Islet precursor cell (in vitro differentiated cells): ENCODE results near the gene GFOD1.
"Not testable (repeated sequence)": the region's sequence is repeated elsewhere in the genome, so short reads cannot be mapped to it uniquely, and the experiment has no call there.

Experiments
- DNase-seq: peaks from one replicate; pipeline ENCODE4 v3.0.0-alpha.2; 2018

Gene GFOD1

DNA sequence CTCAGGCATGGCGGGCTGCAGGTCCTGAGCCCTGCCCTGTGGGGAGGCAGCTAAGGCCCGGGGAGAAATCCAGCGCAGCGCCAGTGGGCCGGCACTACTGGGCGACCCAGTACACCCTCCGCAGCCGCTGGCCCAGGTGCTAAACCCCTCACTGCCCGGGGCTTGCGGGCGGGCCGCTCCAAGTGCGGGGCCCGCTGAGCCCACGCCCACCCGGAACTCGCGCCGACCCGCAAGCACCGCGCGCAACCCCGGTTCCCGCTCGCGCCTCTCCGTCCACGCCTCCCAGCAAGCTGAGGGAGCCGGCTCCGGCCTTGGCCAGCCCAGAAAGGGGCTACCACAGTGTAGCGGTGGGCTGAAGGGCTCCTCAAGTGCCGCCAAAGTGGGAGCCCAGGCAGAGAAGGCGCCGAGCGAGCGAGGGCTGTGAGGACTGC, 23.8 kb upstream of the GFOD1 start:
- not testable (repeated sequence) for DNase-seq

DNA sequence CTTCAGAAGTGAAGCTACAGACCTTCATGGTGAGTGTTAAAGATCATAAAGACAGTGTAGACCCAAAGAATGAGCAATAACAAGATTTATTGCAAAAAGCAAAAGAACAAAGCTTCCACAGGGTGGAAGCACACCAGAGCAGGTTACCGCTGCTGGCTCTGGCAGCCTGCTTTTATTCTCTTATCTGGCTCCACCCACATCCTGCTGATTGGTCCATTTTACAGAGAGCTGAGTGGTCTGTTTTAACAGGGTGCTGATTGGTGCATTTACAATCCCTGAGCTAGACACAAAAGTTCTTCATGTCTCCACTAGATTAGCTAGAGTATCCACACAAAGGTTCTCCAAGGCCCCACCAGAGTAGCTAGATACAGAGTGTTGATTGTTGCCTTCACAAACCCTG, 23.0 kb upstream of the GFOD1 start:
- not testable (repeated sequence) for DNase-seq

DNA sequence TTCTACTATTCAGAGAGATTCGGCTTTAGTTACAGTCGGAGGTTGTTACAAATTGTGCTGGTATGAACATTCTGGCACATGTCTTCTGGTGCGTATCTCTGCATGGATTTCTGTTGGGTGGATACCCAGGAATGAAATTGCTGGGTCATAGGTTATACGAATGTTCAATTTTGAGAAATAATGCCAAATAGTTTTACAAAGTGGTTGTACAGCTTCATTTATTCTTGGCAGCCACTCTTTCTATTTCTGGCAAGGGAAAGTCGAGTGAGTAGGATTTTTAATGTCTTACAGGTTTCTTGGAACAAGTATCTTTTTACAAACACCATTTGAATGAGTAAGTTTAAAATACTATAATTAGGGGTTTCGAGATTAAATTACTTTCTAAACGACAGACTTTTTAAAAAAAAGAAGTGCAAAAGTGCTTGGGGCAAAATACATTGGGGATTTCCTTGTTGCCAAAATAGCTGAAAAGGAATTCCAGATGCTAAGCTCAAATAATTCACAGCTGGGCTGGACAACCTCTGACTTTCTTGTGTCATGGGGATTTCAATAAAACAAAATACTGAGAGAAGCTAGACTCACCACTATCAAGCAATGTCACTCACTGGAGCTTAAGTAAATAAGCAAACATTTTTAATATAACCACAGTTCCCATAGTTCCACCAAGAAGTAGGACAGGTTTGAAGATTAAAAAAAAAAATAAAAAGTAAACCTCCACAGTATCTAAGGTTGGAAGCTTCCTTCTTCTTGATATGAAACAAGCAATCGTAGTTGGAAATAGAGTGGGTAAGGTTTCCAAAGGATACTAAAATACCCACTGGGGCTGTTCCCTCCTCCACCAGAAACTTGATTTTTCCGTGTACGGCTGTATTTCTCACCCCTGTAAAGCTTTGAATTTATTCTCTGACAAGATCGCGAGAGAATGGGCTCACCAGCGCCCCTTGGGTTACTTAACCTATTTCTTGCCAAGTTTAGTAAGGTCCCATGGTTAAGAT, 21.6 kb upstream of the GFOD1 start:
- DNase-seq: no peak

DNA sequence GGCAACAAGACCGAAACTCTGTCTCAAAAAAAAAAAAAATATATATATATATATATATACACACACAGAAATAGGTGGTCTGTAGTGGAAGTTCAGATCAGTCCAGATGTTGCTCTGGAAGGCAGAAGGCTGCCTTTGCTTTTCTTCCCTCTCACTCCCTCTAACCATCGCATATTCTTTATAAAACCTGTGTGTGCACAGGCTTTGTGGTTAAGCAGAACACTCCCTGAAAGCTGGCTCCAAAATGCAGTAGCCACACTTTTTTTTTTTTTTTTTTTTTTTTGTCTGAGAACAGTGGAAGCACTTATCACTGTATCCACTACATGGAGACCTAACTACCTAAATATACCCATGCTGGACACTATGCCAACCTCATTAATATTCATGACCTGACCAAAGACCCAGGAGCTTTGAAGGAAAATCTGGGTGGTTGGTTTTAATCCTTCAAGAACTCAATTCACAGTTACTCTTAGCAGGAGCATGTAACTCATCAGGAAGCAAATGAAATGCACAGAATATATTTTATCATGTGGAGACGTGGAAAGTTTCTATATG, 20.0 kb upstream of the GFOD1 start:
- no peak for DNase-seq

DNA sequence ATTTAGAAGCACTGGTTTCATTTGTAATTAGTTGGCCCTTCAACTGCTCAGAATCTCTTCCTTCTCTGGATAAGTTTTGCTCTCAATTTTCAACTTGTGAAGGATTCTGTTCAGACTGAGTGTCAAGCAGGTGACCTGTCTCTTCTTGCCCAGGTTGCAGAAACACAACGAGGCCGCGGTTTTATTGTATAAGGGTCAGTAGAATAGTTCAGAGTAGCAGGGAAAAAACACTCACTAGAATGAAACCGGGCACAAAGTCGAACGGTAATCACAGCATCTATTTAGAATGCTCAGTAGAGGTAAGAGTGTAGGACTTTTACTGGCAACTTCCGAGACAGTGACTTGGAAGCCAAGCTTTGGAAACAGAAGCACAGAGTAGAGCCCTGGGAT, 17.9 kb upstream of the GFOD1 start:
- DNase-seq: no peak

DNA sequence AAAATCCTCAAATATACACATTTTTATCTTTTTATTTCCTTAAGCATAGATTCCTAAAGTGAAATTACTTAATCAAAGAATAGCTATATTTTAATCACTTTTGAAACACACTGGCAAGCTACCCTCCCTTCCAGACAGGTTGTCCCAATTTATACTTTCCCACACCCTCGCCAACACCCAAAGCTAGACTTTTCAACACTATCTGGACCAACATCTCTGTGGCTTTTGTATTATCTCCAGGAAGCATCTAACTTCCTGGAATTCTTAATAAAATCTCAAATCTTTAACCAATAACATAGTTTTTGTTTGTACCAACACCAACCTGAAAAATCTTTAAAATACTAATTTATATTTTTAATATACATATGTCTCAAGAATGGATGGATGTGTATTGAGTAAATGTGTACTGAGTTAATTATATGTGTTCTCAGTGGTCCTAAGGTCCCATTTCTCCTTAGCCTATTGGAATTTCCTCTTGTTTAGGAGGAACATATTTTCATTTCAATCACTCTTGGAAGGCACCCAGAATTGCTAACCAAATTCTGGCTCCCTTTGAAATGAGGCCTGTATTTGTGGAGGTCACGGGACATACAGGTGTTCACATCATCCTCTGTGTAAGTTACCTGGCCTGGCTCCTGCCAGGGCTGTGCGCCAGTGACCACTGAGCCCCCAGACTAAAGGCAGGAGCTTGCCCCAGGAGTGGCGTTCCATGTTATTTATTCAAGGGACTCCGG, 17.4 kb upstream of the GFOD1 start:
- no peak for DNase-seq

DNA sequence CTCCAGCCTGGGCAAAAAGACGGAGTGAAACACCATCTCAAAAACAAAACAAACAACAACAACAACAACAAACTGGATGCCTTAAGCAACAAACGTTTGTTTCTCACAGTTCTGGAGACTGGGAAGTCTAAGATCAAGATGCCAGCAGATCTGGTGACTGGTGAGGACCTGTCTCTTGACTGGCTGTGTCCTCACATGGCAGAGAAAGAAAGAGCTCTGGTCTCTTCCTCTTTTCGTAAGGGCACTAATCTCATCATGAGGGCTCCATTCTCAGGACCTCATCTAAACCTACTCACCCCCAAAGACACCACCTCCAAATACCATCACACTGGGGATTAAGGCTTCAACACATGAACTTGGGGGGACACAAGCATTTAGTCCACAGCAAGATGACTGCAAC, 13.5 kb upstream of the GFOD1 start:
- DNase-seq: no peak

DNA sequence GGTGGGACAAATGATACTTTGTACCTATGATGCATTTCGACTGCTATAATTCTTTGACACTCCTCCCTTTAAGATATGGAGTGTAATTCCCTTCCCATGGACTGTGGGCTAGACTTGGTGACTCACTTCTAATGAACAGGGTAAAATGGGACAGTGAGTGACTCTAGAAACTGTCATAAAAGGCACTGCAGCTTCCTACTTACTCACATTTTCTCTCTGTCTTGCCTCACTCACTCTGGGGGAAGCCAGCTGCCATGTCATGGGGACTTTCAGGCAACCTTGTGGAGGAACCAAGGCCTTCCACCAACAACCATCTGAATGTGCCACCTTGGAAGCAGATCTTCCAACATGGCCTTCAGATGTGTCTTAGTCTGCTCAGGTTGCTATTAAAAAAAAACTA, 12.9 kb upstream of the GFOD1 start:
- DNase-seq: no peak

DNA sequence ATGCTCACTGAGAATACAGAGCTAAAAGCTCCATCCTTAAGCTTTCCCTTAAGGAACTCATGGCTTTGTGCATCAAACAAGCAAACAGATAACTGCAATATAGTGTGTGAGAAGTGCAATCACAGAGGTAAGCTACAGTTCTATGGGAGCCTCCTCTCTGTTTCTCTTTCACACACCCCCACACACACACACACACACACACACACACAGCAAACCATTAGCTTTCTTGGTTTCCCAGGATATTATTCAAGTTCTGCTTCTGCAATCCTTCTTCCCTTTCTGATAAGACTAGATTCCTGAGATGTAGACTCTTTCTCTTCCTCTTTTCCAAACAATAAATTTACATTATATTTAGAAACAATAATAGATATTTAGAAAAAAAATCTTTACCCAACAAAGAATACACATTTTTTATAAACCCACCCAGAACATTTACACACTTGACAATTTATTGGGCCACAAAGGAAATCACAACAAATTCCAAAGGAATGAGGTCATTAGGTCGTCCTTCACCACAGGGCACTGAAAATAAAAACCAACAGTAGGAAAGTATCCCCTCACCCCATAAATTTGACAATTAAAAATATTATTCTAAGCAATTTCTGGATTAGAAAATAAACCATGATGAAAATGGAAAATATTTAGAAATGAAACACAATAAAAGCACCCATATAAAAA, 9.3 kb upstream of the GFOD1 start:
- no peak for DNase-seq

DNA sequence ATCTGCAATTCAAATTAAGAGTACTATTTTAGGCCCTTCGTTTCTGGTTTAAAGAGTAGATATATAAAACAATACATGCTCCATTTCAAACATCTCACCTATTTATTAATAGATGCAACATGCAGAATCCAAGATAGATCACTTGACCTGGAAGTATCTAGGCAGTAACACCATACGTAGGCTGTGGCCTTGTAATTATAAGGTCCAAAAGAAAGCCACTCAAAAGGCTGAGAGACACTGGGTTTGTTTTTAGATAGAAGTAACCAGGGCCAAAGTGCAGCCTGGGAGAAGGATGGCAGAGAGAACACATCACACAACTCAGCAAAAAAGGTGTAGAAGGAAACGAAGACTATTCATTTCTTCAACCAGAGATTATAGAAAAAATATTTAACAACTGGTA, 8.4 kb upstream of the GFOD1 start:
- DNase-seq: no peak

DNA sequence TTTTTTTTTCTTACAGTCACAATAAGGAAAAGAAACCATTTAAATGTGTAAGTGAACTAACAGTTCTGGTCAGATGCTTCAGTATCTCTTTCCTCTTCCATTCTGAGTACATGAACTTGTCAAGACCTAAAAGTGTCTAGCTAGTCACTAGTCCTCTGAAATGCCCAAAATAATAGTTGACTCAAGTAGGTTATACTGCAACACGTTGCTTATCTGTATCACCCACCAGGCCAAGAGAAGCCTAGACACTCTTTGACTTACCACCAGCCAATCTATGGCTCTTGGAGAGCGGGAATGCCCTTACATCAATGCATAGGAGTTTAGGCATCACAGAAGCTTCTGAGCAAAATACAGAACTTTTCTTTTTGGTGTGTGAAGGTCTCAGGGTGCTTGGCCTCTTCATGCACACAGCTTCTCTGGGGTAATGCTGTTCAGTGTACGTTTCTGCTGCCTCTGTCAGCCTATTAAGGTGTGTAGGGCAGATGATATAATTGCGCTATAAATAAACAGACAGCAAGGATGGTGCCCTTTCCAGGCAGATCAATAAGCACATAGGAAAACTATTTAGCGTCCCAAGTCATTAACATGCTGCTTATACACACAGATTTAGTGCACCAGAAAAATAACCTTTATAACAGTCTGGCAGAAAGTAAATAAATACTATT, 7.8 kb upstream of the GFOD1 start:
- no peak for DNase-seq

DNA sequence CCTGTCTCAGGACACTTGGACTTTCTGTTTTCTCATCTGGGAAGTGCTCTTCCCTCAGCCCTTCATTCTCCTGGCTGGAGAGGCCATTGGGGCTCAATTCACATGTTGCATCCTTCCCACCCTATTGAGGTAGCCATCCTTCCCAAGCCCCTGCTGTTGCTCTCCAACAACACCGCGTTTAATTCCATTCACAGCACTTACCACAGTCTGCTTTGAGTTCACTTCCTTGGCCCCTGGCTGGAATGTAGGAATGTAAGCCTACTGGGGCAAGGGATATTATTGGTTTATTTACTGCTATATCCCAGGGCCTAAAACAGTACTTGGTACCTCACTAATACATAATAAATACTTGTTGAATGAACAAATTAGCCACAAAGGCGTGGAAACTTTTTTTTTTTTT, 6.7 kb upstream of the GFOD1 start:
- DNase-seq: no peak

DNA sequence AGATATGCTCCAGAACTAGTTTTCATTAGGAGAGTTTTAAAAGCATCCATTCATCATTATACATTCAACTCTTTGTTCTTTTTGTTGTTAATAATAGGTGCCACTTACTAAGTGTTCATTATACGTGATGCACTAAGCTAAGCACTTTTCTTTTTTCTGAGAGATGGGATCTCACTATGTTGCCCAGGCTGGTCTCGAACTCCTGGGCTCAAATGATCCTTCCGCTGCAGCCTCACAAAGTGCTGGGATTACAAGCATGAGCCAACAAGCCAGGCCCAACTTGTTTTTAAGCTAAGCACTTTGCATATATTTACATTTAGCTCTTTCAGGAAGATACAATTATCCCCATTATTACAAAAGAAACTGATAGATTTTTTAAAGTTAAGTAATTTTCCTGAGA, 5.7 kb upstream of the GFOD1 start:
- DNase-seq: no peak

DNA sequence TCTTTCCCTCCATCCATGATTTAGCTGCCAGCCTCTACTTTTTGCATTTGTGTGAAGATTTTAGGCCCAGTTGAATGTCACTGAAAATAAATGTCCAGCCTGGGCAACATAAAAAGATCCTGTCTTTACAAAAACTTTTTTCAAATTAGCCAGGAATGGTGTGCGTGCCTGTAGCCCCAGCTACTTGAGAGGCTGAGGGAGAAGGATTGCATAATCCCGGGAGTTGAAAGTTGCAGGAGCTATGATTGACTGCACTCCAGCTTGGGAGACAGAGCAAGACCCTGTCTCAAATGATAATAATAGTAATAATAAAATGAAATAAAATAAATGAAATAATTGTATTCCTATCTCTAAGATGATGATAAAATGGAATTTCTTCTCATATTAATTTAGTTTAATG, 5.0 kb upstream of the GFOD1 start:
- no peak for DNase-seq

DNA sequence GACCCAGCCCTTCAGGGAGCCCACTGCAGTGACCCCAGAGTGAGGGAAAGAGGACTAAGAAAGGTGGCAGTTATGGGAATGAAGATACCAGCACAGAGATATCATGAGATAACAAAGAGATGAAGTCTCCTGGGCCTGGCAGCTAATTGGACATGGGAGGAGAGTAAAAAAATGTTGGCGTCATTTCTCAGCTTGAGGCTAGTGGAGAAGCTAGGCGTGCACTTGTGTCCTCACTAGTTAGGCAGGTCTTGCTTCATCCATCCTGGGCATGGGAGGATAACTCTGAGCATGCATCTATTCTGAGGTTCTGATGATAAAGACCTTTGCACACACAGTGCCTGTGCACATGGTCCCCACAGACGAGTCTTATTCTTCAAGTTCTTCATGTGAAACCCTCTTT, 4.1 kb upstream of the GFOD1 start:
- DNase-seq: no peak

DNA sequence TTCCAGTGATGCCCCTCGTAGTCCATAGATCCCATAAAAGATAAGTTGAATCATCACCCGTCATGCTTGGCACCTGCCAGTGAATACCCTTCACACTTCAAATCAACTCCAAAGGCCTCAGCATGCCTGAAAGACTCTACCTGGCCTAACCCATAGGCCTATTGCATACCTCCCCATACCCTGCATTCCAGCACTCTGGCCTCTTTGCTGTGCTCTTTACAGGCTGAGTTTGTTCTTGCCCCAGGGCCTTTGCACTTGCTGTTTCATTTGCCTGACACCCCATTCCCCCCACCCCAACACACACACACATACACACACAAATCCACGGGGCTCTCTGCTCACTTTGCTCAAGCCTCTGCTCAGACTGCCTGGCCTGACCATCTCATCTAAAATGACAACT, 3.0 kb upstream of the GFOD1 start:
- DNase-seq: no peak

DNA sequence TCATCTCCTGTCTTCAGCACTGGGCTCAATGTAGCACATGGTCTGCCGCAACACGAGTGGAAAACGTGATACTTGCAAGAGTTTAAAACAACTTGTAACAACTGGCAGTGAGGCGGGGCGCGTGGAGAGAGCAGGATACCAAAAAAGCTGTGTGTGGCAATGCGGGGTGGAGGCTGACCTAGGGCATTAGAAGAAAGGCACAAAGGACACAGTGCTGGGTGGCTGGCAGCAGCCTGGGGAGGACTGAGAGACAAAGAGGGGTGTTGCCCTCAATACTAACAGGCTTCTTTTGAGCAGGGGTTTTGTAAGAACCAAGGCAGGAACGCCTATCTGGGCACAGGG, 1.5 kb upstream of the GFOD1 start:
- DNase-seq: no peak

DNA sequence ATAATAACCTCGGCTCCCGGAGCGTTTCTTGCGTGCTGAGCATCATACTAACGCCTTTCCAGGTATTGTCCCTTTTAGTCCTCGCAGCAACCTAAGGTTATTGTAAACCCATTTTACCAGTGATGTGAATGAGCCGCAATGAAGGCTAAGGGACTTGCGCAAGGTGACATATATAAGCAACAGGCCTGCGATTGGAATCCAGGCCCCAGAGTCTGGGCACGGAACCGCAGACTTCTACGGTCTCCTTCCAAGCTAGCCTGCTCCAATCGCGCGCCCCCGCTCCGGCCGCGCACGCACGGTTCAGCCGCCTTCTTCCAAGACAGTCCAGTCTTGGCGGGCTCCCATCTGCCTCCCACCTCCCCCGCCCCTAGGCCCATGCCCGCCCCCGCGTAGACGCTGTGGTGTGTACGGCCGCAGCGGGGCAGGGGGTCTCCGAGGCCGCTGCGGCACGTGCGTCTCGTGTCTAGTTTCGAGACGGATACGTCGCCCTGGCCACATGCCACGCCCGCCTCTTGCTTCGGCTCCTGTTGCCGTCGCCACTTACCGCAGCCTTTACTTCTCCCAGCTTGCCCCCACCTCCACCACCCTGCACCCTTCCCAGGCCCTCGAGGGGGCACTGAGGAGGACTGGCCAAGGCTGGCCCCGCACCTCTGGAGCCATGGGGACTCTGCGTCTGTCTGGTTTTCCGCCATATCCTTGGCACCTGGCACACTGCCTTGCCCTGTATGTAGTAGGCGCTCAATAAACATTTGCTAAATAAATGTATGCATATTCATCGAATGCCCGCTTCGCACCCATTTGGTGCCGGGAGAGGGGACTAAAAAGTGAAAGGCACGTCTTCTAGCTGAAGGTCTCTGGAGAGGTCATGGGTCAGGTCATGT, 855 bp upstream of the GFOD1 start:
- DNase-seq: peak; percentile 76

DNA sequence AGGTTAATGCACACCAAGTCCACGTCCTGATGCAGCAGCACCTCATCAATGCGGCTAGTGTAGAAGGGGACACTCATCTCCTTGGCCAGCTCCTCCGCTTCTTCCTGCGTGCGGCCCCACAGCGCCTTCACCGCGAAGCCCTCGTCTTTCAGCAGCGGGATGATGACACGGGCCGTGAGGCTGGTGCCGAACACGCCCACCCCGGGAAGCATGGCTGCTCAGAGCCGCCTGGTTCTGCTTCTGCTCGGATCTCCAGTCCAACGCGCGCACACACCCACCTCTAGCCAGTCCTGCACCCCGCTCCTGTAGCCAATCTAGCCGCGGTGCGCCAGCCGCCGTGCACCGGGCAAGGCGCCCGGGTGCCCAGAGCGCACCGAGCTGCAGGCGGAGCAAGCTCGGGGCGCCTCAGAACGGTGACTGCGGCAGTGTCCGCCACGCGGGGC, 700 bp downstream of the GFOD1 start:
- DNase-seq: peak; percentile 77

DNA sequence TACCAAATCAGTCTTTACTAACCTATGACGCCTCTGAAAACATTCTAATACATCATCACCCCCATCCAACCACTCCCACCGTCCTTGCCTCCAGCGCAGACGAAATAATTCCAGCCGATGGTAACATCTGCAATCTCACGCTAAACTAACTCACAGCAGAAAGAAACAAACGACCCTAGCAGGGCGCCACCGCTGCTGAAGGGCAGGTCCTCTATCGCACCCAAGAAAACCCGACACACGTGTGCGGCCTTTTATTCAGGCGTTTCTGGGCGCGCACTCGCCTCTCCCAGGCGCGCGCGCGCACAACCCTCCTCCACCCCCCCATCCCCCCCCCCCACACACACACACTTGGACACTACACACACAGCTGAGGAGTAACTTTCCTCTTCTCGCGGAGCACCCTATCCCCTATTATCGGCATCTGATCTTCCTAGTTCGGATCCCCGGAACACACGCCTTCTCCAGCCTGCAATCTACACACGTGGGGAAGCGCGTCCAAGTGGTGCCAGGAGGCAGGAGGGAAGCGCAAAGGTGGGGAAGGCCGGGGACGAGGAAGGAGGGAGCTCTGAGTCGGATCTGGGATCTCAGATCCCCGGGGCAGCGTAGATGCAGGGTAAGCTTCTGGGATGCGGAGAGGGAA, 1.4 kb downstream of the GFOD1 start:
- DNase-seq: peak; percentile 64

DNA sequence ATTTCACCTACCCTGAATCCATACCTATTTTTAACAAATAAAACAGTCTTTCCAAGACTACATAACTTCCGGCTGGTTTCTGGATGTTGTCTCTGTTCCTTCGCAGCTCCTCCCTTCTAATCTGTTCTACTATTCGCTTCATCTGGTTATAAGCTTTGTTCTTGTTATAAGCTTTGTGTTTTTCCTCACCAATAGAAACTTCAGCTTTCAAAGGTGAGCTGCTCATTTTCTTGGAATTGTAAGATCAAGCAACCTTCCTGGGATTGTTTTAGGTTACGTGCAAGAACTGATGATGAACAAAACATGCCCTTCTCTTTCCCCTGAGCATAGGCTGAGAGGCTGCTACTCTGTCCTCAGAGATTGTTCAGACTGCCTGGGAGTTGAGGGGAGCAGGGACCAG, 2.1 kb downstream of the GFOD1 start:
- DNase-seq: no peak
